GM21515 (cell line): ENCODE measurements around the gene POU2F3.

Experiments
- ATAC-seq: cut with Tn5 transposase; IDR thresholded peaks from one replicate; pipeline ENCODE4 v1.9.1; 2021; ENCODE audit not compliant: unreplicated experiment

The POU2F3 gene

DNA sequence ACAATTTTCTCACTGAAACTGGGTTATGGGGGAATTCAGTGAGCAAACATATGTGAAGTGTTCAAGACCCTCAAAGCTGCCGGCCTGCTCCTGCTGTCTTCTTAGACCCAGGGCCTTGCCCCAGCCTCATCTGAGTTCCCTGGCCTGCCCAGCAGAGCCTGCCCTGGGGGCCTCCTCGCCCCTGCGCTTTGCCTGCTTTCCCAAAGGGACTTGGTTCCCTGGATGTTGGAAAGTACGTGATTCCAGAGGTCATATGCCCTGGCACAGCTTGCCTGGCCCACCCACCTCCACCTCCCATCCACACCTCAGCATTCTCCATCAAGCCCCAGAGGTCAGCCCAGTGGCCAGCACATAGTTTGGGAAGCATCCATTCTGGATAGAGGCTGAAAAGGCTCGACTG is 13.7 kb upstream of the POU2F3 start:
- no peak for ATAC-seq

GRCh38 chr11:120226714-120227113 is 13.2 kb upstream of the POU2F3 start:
- ATAC-seq, result no peak

- no peak for ATAC-seq
Observed at GRCh38 chr11:120227228-120227852, 12.6 kb upstream of the POU2F3 start.

GRCh38 chr11:120228794-120229384 is 11.1 kb upstream of the POU2F3 start:
- no peak for ATAC-seq

DNA sequence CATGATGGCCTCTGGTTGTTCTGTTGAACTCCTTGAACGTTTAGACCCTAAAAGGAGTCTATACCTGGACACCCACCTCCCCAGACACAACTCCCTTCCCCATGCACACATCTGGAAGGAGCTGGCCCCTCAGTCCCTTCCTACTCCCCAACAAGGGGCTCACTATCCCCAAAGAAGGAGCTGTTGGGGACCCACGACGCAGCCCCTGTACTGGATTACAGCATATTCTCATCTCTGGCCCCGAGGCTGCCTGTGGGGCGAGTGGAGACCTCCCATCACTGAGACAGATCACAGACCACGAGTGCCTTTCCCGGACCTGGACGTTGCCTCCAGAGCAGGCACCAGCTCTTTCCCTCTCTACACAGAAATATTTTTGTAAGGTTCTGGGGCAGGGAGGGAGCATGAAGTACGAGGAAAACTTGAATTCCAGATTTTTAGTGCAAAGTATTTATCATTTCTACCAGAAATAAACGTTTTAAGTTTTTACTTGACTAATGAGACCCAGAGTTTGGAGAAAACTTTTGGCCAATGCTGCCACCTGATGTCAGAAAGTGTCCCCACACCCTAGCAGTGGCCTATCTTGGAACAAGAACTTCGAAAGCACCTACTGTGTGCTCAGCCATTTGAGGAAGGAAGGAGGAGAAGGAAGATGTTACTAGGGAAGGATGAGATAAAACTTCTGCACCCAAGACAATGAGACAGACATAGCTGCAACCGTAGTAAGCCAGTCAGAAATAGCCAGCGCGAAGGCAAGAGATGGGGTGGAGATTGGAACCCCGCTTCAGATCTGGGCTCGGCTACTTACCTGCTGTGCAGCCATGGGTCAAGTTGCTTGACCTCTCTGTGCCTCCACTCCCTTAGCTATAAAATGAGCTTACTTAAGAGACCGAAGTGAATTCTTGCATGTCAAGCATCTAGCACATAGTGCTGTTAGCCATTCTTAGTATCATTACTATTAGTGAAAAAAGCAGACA is 10.2 kb upstream of the POU2F3 start:
- no peak for ATAC-seq

GRCh38 chr11:120230433-120231071 is 9.4 kb upstream of the POU2F3 start:
- ATAC-seq, result no peak

DNA sequence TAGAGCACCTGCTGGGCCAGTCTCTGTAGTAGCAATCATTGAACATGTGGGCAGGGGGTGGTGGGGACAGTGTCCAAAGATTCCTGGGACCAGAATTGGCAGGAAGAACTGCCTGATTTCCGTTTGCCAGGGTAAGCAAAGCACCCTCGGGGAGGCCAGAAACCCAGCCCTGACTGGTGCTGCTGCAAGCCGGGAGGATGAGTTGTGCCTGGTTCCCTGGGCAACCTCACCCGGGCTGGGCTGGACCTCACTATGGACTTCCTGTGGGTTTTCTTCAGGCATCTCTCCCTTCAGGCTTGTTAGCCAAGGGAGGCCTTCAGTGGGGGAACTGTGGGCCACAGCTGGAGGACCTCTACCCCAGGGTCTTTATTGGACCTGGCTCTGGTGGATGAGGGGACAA is 8.0 kb upstream of the POU2F3 start:
- ATAC-seq, result no peak

DNA sequence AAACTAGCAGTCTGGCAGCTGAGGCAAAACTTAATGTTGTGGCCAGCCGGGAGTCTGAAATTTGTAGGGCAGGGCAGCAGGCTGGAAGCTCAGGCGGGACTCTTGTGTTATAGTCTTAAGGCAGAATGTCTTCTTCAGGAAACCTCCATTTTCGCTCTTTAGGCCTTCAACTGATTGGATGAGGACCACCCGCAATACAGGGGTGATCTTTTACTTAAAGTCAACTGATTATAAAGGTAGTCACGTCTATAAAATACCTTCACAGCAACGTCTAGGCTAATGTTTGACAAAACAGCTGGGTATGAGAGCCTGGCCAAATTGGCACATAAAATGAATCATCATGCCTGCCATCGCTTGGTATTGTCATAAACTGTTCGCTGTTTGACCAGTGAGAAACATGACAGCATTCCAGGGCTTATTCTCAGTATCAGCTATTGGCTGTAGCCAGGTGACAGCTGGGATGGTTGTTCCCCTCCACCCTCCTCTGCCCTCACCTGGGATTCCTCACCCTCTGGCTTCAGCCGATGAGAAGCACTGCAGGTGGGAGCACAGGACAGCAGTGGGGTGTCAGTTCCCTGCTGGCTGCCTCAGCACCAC is 6.6 kb upstream of the POU2F3 start:
- no peak for ATAC-seq

DNA sequence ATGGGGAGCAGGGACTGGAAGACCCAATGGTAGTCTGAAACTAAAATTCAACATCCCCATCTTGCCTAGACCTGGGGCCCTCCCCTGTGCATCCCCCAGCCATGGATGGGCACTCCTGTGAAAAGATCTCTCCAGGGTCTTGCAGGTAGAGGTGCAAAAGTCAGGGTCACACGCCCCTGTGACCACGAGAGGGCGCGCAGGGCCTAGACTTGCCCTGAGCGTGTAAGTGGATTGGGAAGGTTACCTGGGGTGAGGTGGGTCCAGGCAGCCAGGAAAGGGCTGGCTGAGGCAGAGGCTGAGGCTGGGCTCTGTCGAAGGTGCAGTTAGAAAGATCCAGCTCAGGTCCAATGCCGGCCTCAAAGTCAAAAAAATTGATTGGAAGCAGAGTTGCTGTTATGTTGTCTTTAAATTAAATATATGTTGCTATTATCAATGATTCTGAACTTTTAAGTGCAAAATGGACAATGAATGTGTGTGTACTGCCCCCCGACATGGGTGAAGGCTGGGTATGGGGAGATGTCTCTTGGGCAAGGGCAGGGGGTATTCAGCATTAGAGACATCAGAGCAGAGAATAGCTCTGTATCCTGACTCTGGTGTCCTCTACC is 4.8 kb upstream of the POU2F3 start:
- ATAC-seq, result peak; percentile 67

GRCh38 chr11:120236169-120237107 is 3.5 kb upstream of the POU2F3 start:
- ATAC-seq, result no peak

GRCh38 chr11:120238968-120239620 is 846 bp upstream of the POU2F3 start:
- ATAC-seq, result no peak

- no peak for ATAC-seq
Observed at GRCh38 chr11:120240866-120241265, 926 bp downstream of the POU2F3 start.

GRCh38 chr11:120241277-120241676 is 1.3 kb downstream of the POU2F3 start:
- no peak for ATAC-seq

GRCh38 chr11:120243221-120243620 is 3.3 kb downstream of the POU2F3 start:
- ATAC-seq, result no peak

GRCh38 chr11:120244476-120245365 is 4.8 kb downstream of the POU2F3 start:
- no peak for ATAC-seq

- ATAC-seq, result no peak
Observed at GRCh38 chr11:120245434-120245833, 5.5 kb downstream of the POU2F3 start.

GRCh38 chr11:120248551-120249278 is 8.8 kb downstream of the POU2F3 start:
- no peak for ATAC-seq
